B cell (primary cell): Measurements from ENCODE around the gene SLC17A8. TPM values are rescaled to one million over a fixed set of nuclear protein-coding genes. Genes with fewer than 3 reads are reported as not detected.

Source experiments
- ATAC-seq: fragments of 200-7000 bp; cut with Tn5 transposase; one replicate; pipeline ENCODE4 v1.10.0; 2021; ENCODE audit warnings: low read depth, mild to moderate bottlenecking, moderate number of reproducible peaks, moderate library complexity
- CTCF ChIA-PET: fragments of 350-600 bp; sonication (Branson Sonifier 250); formaldehyde crosslinking; loops from one replicate; lab custom pipeline; 2021; ENCODE audit warnings: antibody characterized with exemption, inconsistent platforms; lab: Charles Lee
- POLR2A ChIA-PET: fragments of 350-600 bp; sonication (Branson Sonifier 250); formaldehyde crosslinking; loops from one replicate; lab custom pipeline; 2021; ENCODE audit warnings: antibody characterized with exemption; lab: Charles Lee
- DNase-seq: peaks from one replicate; pipeline ENCODE4 v3.0.0; 2013
- H2AFZ ChIP-seq: 2 replicates; pipeline ENCODE4 v1.6.1; 2012; ENCODE audit warnings: mild to moderate bottlenecking, low read depth, low read length; ENCODE audit not compliant: insufficient read depth, poor library complexity, severe bottlenecking
- H3K27ac ChIP-seq, 2 donors: 1 replicate in 1 of 2; 2 replicates in 1 of 2; pipeline ENCODE4 v1.5.1; 2012 to 2013; ENCODE audit warnings: low read length in 2 of 2, mild to moderate bottlenecking in 2 of 2, moderate library complexity in 1 of 2
- H3K27me3 ChIP-seq, 4 experiments: fragments of 200-600 bp in 1 of 4; sonication (generic) in 1 of 4; replicated peaks in 1 of 4; 1 replicate in 2 of 4; 2 replicates in 2 of 4; pipeline versions ENCODE4 v1.6.1 to v1.7.0; 2013 to 2016; ENCODE audit warnings: low read length in 3 of 4, mild to moderate bottlenecking in 2 of 4, mixed read lengths in 1 of 4, moderate library complexity in 1 of 4; ENCODE audit not compliant: insufficient read depth in 4 of 4, control insufficient read depth in 3 of 4; ENCODE audit errors: control extremely low read depth in 1 of 4
- H3K36me3 ChIP-seq, 2 experiments: replicated peaks in 1 of 2; 1 replicate in 1 of 2; 2 replicates in 1 of 2; pipeline versions ENCODE4 v1.6.1 to v1.7.1; 2013; ENCODE audit warnings: low read length in 1 of 2; ENCODE audit not compliant: insufficient read depth in 2 of 2, control insufficient read depth in 1 of 2; ENCODE audit errors: control extremely low read depth in 1 of 2, extremely low read depth in 1 of 2
- H3K4me1 ChIP-seq, 2 donors: fragments of 200-600 bp in 1 of 2; sonication (generic) in 1 of 2; 1 replicate in 1 of 2; 2 replicates in 1 of 2; pipeline versions ENCODE4 v1.5.1 to v1.6.1; 2013 to 2017; ENCODE audit warnings: low read length in 2 of 2; ENCODE audit not compliant: control insufficient read depth in 2 of 2, insufficient read depth in 2 of 2
- H3K4me2 ChIP-seq: replicated peaks from 2 replicates; pipeline ENCODE3; 2012; ENCODE audit warnings: mild to moderate bottlenecking, low read depth, low read length; ENCODE audit not compliant: poor library complexity, severe bottlenecking
- H3K4me3 ChIP-seq, 5 experiments: fragments of 200-600 bp in 1 of 5; sonication (generic) in 1 of 5; 1 replicate in 3 of 5; 2 replicates in 2 of 5; pipeline versions ENCODE4 v1.5.1 to v1.7.0; 2011 to 2016; ENCODE audit warnings: low read length in 4 of 5, mild to moderate bottlenecking in 4 of 5, low read depth in 2 of 5, control low read depth in 1 of 5, moderate library complexity in 1 of 5; ENCODE audit not compliant: insufficient read depth in 1 of 5; ENCODE audit errors: control extremely low read depth in 1 of 5, extremely low read depth in 1 of 5
- H3K79me2 ChIP-seq: fragments of 200-600 bp; sonication (generic); one replicate; pipeline ENCODE4 v1.6.0; 2016; ENCODE audit warnings: low read length; ENCODE audit not compliant: control insufficient read depth, insufficient read depth
- H3K9ac ChIP-seq: fragments of 200-600 bp; sonication (generic); 2 replicates; pipeline ENCODE4 v1.6.1; 2017; ENCODE audit warnings: mild to moderate bottlenecking, low read length, moderate library complexity
- H3K9me3 ChIP-seq, 3 donors: one replicate each; pipeline versions ENCODE4 v1.6.1 to v1.7.1; 2013; ENCODE audit warnings: low read length in 2 of 3; ENCODE audit not compliant: control insufficient read depth in 2 of 3, insufficient read depth in 1 of 3; ENCODE audit errors: control extremely low read depth in 1 of 3
- H4K20me1 ChIP-seq: 2 replicates; pipeline ENCODE4 v1.6.0; 2012; ENCODE audit warnings: mild to moderate bottlenecking, low read length; ENCODE audit not compliant: insufficient read depth, control insufficient read depth, poor library complexity, severe bottlenecking
- H3K27ac Mint-ChIP-seq: one replicate; pipeline ENCODE4 v1.8.0; 2021; ENCODE audit warnings: mixed read lengths
- H3K27me3 Mint-ChIP-seq: one replicate; pipeline ENCODE4 v1.8.0; 2021; ENCODE audit warnings: mixed read lengths
- H3K4me1 Mint-ChIP-seq: one replicate; pipeline ENCODE4 v1.8.0; 2021; ENCODE audit warnings: mixed read lengths
- H3K4me3 Mint-ChIP-seq: one replicate; pipeline ENCODE4 v1.8.0; 2021; ENCODE audit warnings: mixed read lengths
- H3K9me3 Mint-ChIP-seq: one replicate; pipeline ENCODE4 v1.8.0; 2022; ENCODE audit warnings: mixed read lengths; ENCODE audit not compliant: insufficient read depth
- CTCF ChIP-seq: fragments of 200-600 bp; IDR thresholded peaks from one replicate; pipeline ENCODE4 v1.8.0; 2022; ENCODE audit warnings: antibody characterized with exemption, mild to moderate bottlenecking
- EZH2 ChIP-seq: IDR thresholded peaks from 2 replicates; pipeline ENCODE4 v1.6.1; 2012; ENCODE audit warnings: borderline replicate concordance, low read depth, mild to moderate bottlenecking, moderate library complexity, low read length; ENCODE audit not compliant: insufficient read depth, poor library complexity, severe bottlenecking
- WGBS: methylation state at CpG from one replicate; pipeline ENCODE4 v1.1.5; 2013; ENCODE audit warnings: missing lambda C conversion rate; ENCODE audit not compliant: insufficient coverage; 5-methylcytosine and 5-hydroxymethylcytosine counted together
- intact Hi-C: fragments of 100-400 bp; cut with micrococcal nuclease; formaldehyde crosslinking; loops from one replicate; pipeline ENCODE4 v1.10.0; 2022
- polyA plus RNA-seq: library from polyadenylated mRNA; depleted of rRNA; stranded (reverse); fragments of >200 nt; gene quantifications from 2 replicates; pipeline ENCODE4 v1.2.3, GENCODE V29; 2012
- total RNA-seq, 2 donors: library from RNA; stranded (reverse); fragments of 120-200 nt in 1 of 2; gene quantifications; 1 replicate in 1 of 2; 2 replicates in 1 of 2; pipeline versions ENCODE4 v1.2.3 to v1.2.4, GENCODE V29; 2013 to 2022

The SLC17A8 gene
- total and polyA plus RNA-seq, 2 donors (not counting 1 experiment from before 2014, with no cell fraction given): not detected

DNA sequence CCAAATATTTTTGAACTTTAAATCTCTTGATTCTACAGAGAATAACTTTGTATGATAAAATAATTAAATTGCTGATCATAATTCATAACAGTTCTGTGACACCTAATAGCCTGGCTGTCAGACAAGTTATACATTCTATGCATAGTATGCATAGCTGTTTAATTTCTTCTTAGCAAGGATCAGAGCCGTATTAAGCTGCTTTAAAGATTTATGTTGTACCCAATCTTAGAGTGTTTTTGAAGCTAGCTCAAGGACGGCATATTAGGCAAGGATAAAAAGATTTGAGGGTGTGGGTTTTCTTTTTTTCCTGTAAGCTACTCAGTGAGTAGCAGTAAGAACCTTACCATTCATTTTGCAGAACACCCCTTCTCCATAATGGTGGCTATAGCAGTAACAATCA lies 45.9 kb downstream of the SLC17A8 start:
- peaks cover 3% of the 10 kb centered on the region for H3K27me3 Mint-ChIP-seq
- H3K27ac Mint-ChIP-seq: no peak overlapping the region
- CTCF ChIA-PET: no interaction called here

GRCh38 chr12:100403446-100403845 lies 46.6 kb downstream of the SLC17A8 start:
- TF ChIP-seq CTCF: no peak
- no peak for TF ChIP-seq EZH2
- DNase-seq (no peak), ATAC-seq (no peak)
- no peak overlapping the region for H3K27ac ChIP-seq
- no CpG with 5 or more reads among the region's 2 CpGs for WGBS
- H3K4me3 ChIP-seq: no peak overlapping the region
- Mint-ChIP-seq H3K9me3 (no peaks in the 10 kb centered on the region), H3K4me1 (no peaks in the 10 kb centered on the region), H3K4me3 (no peak overlapping the region), H3K27me3 (peaks cover 3% of the 10 kb centered on the region), H3K27ac (no peak overlapping the region)
- H3K27me3 ChIP-seq: no peaks in the 10 kb centered on the region
- POLR2A ChIA-PET: no interaction called here
- no peaks in the 10 kb centered on the region for H3K4me1 ChIP-seq
- no peak overlapping the region for H2AFZ ChIP-seq
- no peaks in the 10 kb centered on the region for H3K36me3 ChIP-seq
- H4K20me1 ChIP-seq: no peaks in the 10 kb centered on the region
- H3K9ac ChIP-seq: no peak overlapping the region
- intact Hi-C loops: no loop called here
- H3K9me3 ChIP-seq: no peaks in the 10 kb centered on the region
- CTCF ChIA-PET: no interaction called here
- H3K79me2 ChIP-seq: no peaks in the 10 kb centered on the region
- H3K4me2 ChIP-seq: no peak overlapping the region

More for the DNA sequence above, 45.9 kb downstream of the SLC17A8 start:
- no peaks in the 10 kb centered on the region for H3K36me3 ChIP-seq
- no peak overlapping the region for H3K9ac ChIP-seq
- no peak overlapping the region for H3K4me2 ChIP-seq
- no peaks in the 10 kb centered on the region for H3K4me1 ChIP-seq
- H3K27ac ChIP-seq: no peak overlapping the region
- intact Hi-C loops: no loop called here
- H4K20me1 ChIP-seq: no peaks in the 10 kb centered on the region
- DNase-seq (no peak), ATAC-seq (no peak)
- no peaks in the 10 kb centered on the region for H3K9me3 ChIP-seq
- no CpG with 5 or more reads among the region's 2 CpGs for WGBS
- no peak overlapping the region for H3K4me3 ChIP-seq
- Mint-ChIP-seq H3K4me3 (no peak overlapping the region), H3K9me3 (no peaks in the 10 kb centered on the region), H3K4me1 (no peaks in the 10 kb centered on the region)
- H3K27me3 ChIP-seq: no peaks in the 10 kb centered on the region
- no peaks in the 10 kb centered on the region for H3K79me2 ChIP-seq
- POLR2A ChIA-PET: no interaction called here
- no peak overlapping the region for H2AFZ ChIP-seq
- TF ChIP-seq CTCF (no peak), EZH2 (no peak)
